GM21529 (cell line): ENCODE results near the gene PHYHD1.
"Not testable (repeated sequence)": the region's sequence is repeated elsewhere in the genome, so short reads cannot be mapped to it uniquely, and the experiment has no call there.

Source experiments
- ATAC-seq: cut with Tn5 transposase; IDR thresholded peaks from one replicate; pipeline ENCODE4 v1.9.1; 2021; ENCODE audit not compliant: unreplicated experiment

The PHYHD1 gene

DNA sequence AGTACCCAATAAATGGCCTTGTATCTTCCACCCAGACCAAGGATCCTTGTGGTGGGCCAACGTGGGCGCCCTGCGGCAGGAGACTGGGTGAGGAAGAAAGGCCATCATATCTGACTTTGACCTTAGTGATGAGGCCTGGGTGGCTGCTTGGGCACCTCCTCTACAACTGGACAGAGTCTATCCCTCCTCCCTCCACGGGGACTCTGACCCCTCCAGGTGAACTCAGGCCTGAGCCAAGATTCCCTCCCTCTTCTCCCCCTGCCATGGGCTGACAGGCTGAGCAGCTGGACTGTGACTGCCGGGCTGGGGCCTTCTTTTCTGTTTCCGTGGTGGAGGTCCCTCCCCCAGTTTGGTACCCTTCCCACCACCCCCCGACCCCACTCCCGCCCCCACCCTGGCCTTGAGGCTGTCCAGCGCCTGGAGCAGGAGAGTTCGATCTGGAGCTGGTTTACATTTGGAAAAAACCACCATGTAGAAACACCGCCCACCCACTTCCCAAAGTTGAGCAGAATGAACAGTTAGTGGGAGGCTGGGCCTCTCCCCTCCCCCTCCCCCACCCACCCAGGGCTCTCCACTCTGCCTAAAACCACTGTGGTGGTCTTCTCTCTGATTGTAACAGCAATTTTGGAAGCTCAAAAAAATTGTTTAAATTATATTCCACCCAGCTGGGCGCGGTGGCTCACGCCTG lies 1.2 kb upstream of the PHYHD1 start:
- no peak for ATAC-seq

DNA sequence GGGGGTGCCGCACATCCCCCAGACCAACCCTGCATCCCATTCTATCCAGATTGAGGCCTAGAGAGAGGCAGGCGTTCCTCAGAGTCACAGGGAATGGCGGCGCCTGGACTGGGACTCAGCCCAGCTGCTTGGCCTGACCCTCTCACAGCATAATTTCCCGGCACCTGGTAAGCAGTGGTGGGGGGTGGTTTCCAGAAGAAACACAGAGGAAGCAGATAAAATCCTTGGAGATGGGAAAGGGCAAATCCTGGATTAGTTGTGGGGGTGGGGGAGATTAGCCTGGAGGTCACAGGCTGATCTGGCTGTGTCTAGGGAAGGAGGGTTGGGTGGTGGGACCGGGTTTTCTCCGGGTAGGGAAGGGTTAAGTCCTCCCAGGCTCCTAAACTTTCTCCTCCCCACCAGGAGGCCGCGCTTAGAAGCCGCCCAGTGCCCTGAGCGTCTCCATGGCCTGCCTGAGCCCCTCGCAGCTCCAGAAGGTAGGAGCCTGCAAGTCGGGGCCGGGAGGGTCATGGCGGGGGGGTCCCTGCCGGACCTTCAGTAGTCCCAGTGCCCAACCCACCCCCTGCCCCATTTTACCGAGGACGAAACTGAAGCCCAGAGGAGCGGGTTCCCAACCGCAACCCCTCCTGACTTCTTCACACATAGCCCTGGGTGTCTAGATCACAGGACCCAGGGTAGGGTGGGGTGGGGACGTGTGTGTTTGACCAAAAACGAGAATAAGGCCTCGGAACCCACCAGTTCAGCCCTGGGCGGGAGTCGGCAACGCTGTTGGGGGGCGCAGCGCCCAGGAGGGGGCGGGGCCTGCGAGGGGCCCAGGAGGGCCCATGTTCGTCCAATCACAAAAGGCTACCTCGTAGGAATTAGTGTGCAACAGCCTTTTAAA lies 1.3 kb downstream of the PHYHD1 start:
- ATAC-seq = no peak

DNA sequence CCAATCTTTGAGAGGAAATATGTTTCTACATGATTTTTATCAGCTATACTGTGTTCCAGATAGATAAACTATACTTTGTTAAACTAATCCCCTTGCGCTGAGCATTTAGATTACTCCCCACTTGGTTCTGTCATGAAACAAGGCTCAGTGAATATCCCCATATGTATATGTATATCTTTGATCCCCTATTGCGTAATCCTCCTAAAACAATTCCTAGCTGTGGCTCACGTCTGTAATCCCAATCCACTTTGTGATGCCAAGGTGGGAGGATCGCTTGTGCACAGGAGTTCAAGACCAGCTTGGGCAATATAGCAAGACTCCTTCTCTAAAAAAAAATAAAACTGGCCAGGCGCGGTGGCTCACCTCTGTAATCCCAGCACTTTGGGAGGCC lies 2.7 kb downstream of the PHYHD1 start:
- ATAC-seq = no peak

DNA sequence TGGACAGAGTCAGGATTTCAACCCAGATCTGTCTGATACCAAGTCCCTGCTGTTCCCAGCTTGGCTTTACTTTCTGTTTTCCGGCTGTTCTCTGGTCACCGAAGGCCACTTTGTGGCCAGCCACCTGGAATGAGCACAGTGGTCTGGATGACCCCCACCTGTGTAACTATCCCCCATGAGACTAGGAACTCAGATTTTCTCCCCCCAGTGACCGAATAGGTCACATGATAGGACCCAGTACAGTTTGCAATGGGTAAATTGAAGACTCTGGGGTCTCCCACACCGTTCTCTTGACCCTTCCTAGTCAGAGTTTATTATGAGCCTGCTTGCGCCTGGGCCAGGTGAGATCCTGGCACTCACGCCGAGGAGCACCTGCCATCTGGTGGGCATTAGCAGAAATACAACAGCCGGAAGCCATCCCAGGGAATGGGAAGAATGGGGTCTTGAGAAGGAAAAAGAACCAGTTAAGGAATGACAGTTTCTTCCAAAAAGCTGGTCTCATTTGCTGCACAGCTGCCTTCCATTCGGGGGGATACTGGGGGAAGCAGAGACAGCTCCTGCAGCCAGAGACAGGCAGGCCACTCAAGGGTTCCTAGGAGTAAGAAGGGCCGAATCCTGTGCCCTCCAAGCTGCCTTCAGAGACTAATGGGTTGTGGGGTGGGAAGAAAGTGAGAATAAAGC lies 7.1 kb downstream of the PHYHD1 start:
- ATAC-seq = no peak

DNA sequence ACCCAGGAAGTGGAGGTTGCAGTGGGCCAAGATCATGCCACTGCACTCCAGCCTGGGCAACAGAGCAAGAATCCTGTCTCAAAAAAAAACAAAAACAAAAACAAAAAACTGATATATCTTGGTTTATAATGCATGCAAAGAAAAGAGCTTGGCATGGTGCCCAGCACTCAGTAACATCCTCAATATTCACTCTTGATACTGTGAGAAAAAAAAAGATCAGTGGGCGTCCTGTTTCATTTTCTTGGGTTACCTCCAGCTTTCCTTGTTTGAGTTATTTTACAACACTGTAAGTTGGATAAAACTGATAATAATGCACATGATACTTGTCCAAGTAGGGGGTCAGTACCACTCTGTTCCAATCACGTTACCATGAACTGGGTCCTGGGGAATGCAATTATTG lies 7.8 kb downstream of the PHYHD1 start:
- no peak for ATAC-seq

DNA sequence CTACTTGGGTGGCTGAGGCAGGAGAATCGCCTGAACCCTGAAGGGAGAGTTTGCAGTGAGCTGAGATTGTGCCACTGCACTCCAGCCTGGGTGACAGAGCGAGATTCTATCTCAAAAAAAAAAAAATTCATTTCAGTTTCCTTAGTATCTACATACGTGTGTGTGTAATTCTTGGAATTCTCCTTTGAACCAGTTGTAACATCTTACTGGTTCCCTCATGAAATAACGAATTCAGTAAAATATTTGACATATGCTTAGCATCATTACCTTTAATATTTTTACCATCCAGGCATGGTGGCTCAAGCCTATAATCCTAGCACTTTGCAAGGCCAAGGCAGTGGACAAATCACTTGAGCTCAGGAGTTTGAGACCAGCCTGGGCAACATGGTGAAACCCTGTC lies 8.8 kb downstream of the PHYHD1 start:
- ATAC-seq = no peak

DNA sequence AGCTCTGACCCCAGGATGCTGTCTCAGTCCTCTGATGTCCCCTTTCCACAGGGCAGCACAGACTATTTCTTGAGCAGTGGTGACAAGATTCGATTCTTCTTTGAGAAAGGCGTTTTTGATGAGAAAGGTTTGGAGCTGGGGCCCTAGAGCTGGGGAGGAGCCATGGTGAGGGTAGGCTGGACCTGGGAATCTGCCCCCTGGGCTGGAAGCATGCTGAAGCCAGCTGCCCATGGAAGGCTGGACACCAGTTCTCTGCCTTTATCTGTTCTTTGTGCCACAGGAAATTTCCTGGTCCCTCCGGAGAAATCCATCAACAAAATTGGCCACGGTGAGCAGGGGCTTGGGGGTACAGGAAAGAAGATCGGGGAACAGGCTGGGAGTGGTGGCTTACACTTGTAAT lies 12.9 kb downstream of the PHYHD1 start:
- no peak for ATAC-seq

DNA sequence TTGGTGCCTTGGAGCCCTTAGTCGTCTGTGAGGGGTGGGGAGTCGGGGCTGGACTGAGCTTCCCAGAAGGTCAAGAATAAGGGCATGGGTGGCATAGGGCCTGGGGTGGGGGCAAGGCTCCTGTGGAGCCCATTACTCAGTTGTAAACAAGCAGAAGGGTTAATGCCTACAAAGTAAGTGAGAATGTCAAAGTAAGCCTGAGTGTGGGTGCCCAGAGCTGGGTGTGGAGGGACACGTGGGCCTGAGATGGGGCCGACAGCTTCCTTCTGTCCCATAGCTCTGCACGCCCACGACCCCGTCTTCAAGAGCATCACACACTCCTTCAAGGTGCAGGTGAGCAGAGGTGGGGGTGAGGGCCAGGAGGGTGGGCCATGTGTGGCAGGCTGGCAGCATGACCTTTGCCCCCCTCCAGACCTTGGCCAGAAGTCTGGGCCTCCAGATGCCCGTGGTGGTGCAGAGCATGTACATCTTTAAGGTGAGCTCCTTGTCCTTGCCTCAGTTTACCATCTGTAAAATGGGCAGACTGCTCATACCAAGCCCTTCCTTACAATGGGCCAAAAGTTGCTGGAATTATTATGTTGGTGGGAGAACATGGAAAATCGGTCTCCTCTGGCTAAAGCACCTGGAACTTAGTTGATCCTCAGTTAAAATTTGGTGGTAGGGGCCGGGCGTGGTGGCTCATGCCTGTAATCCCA lies 15.5 kb downstream of the PHYHD1 start:
- no peak for ATAC-seq

DNA sequence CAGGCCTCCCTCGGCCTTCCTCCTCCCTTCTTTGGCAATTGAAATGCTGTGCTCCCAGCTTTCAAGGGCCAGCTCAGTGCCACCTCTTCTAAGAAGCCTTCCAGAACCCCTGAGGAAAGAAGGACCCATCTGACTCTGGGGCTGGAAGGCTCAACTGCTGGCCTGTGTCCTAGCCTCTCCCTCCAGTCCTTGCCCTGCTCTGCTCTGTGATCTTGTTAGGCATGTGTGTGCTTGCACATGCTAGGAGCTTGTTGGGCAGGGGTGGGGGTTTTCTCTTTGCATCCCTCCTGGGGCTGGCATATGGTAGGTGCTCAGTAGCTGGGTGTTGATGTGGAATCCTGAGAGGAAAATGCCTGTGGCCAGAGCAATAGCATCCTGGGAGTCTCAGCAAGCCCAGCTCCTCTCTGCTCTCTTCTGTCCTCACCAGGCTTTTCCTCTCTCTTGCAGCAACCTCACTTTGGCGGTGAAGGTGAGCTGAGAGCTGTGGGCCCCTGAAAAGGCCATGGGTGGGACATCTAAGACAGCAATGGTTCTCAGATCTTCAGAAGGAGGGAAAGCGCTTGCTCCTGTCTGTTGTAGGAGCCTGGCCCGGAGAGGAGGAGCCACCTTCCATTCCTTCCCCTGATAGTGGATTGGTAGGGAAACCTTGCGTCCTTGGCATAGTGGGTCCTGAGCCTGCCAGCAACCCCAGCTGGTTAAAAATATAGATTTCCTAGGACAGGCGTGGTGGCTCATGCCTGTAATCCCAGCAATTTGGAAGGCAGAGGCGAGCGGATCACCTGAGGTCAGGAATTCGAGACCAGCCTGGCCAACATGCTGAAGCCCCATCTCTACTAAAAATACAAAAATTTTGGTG lies 16.8 kb downstream of the PHYHD1 start:
- no peak for ATAC-seq

DNA sequence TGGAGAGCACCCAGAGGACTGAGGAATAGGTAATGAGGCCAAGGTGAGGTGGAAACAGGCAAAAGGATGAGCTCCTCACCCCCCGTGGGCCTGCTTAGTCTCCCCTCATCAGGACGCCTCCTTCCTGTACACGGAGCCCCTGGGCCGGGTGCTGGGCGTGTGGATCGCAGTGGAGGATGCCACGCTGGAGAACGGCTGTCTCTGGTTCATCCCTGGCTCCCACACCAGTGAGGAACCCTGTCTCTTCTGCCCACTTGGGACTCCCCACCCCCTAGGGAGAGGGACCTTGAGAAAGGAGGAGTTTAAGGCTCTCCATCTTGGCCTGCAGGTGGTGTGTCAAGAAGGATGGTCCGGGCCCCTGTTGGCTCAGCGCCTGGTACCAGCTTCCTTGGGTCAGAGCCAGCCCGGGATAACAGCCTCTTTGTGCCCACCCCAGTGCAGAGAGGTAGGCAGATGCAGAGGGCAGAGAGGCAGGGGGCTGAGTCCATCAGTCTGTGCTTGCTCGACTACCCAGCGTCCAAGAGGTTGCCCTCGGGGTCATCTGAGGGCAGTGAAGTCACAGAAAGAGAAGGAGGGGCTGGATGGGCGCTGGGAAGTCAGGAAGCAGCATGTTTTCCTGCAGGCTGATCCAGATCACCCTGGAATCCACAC lies 19.6 kb downstream of the PHYHD1 start:
- no peak for ATAC-seq

DNA sequence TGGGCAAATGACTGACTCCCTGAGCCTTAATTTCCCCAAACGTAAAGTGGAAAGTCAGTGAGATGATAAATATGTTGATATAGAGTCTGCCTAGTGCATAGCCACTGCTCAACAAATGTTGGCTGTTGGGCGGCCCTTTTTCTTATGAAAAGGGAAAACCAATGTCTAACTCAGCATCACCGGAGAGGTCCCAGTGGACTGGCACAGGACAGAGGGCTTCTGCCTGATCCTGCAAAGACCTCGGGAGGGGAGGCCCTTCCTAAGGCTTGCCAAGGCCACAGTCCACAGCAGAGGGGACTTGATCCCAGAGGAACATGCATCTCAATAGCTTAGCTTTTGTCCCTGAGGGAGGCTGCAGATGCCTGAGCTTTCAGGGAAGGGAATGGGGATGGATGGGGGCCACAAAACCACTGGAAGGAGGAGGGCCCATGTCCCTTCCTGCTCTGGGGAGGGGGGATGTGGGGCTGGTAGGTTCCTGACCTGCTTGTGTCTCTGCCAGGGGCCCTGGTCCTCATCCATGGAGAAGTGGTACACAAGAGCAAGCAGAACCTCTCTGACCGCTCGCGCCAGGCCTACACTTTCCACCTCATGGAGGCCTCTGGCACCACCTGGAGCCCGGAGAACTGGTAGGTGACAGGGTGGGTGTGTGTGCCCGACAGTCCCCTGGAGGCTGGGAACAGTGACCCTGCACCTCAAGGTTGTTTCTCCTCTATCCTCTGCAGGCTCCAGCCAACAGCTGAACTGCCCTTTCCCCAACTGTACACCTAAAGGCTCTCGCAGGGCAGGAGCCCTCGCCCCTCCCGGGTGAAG lies 20.4 kb downstream of the PHYHD1 start:
- no peak for ATAC-seq

DNA sequence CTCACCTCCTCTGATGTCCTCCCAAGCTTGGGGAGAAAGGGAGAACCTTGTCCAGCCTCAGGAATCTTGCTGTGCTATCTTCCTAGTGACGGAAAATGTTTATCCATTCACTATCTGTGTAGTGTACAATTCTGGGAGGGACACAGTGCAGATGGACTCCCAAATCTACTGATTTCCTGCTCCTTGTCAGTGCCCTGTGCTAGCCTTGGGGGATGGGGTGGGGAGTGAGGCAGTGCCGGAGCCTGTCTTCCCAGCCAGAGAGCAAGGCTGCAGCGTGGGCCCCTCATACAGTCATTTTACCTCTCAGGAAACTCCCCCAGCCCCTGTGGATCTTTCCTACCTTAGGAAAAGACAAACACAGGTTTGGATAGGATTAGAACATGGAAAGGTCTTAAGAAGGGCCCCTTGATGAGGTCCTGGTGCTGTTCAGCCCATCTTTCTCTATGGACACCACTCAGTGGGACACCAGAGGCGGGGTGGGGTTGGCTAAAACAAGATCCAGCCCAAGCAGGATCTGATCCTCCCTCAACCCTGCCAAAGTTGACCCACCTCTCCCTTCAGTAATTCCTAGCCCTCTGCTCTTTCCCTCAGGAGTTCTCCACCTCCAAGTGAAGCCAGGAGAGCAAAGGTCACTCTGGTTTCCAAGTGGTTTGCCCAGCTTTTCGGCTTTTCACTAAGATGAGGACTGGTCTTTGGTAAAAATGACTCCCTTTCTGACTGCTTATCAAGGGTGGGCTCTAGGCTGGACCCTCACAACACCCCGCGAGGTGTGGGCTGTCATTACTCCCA lies 23.2 kb downstream of the PHYHD1 start:
- ATAC-seq = no peak

DNA sequence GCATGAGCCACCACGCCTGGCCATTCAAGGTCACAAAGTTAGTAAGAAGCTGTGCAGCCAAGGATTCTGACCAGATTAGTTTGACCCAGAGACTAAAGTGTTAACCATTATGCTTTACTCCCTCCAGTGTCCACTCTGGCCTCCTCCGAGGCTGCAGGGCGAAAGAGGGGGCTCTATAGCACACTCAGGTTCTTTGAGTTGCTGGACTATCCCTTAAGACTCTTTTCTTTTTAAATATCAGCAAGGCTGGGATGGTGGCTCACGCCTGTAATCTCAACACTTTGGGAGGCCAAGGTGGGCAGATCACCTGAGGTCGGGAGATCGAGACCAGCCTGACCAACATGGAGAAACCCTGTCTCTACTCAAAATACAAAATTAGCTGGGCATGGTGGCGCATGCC lies 24.2 kb downstream of the PHYHD1 start:
- not testable (repeated sequence) for ATAC-seq

DNA sequence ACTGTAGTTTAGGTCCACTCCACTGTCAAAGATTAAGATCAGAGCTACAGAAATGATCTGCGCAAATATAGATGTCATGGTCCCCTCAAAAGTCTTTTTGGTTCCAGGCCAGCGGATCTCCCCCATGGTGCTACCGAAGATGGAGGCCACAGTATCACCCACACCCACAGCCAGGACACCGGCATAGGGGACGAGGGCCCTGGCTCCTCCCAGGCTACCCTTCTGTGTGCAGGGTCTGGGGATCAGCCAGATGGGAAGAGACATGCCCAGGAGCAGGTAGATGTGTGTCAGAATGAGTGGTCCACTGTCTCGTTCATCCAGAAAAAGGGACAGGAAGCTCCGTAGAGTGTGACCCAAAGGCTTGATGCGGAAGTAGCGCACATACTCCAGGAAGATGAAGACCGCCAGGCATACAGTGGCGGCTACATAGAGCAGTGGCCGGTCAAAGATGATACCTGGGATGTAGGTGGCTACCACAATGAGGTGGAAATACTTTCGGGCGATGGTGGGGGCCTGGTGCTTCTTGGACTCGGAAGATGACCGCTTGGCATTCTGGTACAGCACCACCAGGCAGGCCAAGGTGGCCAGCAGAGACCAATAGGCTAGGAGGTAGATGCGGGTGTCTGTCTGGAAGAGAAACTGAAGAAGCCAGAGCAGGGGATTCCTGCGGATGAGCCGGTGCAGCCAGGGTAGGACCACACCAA lies 25.2 kb downstream of the PHYHD1 start:
- ATAC-seq = no peak

DNA sequence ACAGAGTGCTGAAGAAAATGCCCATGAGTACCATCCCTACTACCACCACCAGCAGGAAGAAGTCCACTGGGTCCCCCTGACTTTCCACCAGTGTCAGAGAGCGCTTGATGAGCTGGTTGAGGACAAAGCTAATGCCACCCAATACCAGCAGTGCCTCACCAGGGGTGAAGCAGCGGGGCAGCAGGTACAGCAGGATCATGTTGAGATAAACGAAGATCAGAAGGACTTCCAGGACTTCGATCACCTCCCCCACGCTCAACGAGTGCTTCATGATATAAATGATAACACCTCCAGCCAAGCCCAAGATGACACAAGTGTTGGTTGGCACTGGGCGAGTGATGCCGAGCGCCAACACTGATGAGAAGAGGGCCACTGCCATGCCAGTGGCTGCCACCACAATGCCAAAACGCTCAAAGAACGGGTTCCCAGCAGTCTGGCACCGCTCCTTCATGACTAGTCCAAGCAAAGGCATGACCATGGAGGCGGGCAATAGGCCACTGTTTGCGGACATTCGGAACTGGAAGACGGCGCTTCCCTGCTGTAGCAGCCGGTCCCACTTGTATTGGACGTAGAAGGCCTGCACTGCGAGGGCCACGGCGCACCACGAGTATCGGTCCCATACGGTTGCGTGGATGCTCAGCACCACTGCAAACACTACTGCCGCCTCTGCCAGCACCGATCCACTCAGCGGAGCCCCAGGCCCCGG lies 25.9 kb downstream of the PHYHD1 start:
- peak; percentile 10 for ATAC-seq

DNA sequence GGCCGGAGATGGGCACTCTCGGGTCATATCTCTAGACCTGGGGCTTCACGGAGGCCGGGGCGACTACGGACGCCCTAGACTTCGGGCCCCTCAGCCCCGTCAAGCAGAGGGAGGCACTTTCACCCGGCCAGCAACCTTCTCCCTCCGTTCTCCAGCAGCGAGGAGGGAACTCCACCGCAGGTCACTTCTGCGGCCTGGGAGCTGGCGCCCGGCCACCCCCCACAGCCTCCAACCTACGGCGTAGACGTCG lies 26.4 kb downstream of the PHYHD1 start:
- no peak for ATAC-seq

DNA sequence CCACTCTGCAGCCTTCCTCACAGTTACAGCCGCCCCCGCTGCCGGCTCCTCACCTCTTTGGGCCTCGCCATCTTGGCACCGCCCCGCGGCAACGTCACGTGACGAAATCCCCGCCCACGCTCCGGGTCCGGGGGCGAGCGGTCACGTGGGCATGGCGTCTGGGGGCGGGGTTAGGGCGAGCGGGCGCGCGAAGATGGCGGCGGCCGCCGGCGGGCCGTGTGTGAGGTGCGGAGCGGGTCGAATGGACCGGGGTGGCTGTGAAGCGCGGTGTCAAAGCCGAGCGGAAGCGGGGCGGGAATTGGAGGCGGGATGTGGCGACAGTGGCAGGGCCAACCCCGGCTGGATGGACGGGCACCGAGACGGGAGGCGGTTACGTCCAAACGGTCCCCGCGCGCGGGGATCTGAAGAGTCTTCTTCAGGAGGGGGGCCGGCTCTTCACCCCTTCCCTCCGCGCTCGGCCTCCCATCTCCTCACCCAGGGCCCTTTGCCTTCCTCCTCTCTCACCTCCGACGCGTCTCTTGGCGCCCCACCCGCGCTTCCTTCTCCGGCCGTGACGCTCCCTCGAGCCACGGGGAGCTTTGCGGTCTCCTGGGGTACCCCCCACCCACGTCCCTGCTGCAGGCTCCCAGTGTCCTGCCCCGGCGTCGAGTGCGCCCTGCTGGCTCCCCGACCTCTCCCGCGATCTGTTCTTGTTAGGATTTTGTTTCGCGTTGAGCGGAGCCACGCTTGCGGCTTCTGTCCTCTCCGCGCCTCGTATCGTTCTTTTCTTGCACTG lies 26.9 kb downstream of the PHYHD1 start, which contains the start of the genes DOLK and NUP188:
Gene DOLK (minus strand): TSS at position 77 of the 775 bp plus-strand sequence. CDS start 300 bp downstream, outside the sequence.
Gene NUP188 (plus strand): TSS at position 173 of the 775 bp plus-strand sequence. CDS start 21 bp downstream, at position 194.
- peak; percentile 66 for ATAC-seq
